Measurements from ENCODE around the gene CENPK.
"Not testable (repeated sequence)": the region's sequence is repeated elsewhere in the genome, so short reads cannot be mapped to it uniquely, and the experiment has no call there.

CENPK gene

GRCh38 chr5:65562731-65563701 lies at the start of gene CENPK, which contains the start of gene PPWD1:
CENPK (minus strand) TSS chr5:65563168; CDS start chr5:65554907, 8,261 bp downstream.
PPWD1 (plus strand) TSS chr5:65563296; CDS start chr5:65563311, 15 bp downstream.
- DNase-seq (ENCODE audit: low read depth in 3 of 3), result peak; percentile 75 to 88 (median 86)

GRCh38 chr5:65612298-65612907 lies 49.4 kb upstream of the CENPK start:
- no peak for DNase-seq (ENCODE audit: low read depth in 3 of 3)

GRCh38 chr5:65611524-65611923 lies 48.6 kb upstream of the CENPK start:
- DNase-seq (ENCODE audit: low read depth in 3 of 3), result no peak

- not testable (repeated sequence) for DNase-seq (ENCODE audit: low read depth in 3 of 3)
Measured at GRCh38 chr5:65601761-65602160, 38.8 kb upstream of the CENPK start.

GRCh38 chr5:65588694-65589093 lies 25.7 kb upstream of the CENPK start:
- DNase-seq (ENCODE audit: low read depth in 3 of 3), result no peak

GRCh38 chr5:65577141-65577540 lies 14.2 kb upstream of the CENPK start:
- DNase-seq (ENCODE audit: low read depth in 3 of 3), result no peak

- no peak for DNase-seq (ENCODE audit: low read depth in 3 of 3)
Measured at GRCh38 chr5:65570598-65571226, 7.7 kb upstream of the CENPK start.

GRCh38 chr5:65566505-65566904 lies 3.5 kb upstream of the CENPK start:
- DNase-seq (ENCODE audit: low read depth in 3 of 3), result no peak

- no peak for DNase-seq (ENCODE audit: low read depth in 3 of 3)
Measured at GRCh38 chr5:65563777-65564176, 809 bp upstream of the CENPK start.

GRCh38 chr5:65556718-65557117 lies 6.2 kb downstream of the CENPK start:
- no peak for DNase-seq (ENCODE audit: low read depth in 3 of 3)

- no peak for DNase-seq (ENCODE audit: low read depth in 3 of 3)
Measured at GRCh38 chr5:65556181-65556580, 6.8 kb downstream of the CENPK start.

GRCh38 chr5:65555287-65555686 lies 7.7 kb downstream of the CENPK start:
- DNase-seq (ENCODE audit: low read depth in 3 of 3), result no peak

- no peak for DNase-seq (ENCODE audit: low read depth in 3 of 3)
Measured at GRCh38 chr5:65553941-65554340, 9.0 kb downstream of the CENPK start.

GRCh38 chr5:65548281-65548680 lies 14.7 kb downstream of the CENPK start:
- no peak for DNase-seq (ENCODE audit: low read depth in 3 of 3)

- no peak for DNase-seq (ENCODE audit: low read depth in 3 of 3)
Measured at GRCh38 chr5:65546141-65546540, 16.8 kb downstream of the CENPK start.

- no peak for DNase-seq (ENCODE audit: low read depth in 3 of 3)
Measured at GRCh38 chr5:65544473-65544872, 18.5 kb downstream of the CENPK start.

- DNase-seq (ENCODE audit: low read depth in 3 of 3), result no peak
Measured at GRCh38 chr5:65539827-65540226, 23.1 kb downstream of the CENPK start.

GRCh38 chr5:65535529-65535987 lies 27.4 kb downstream of the CENPK start:
- DNase-seq (ENCODE audit: low read depth in 3 of 3), result no peak

GRCh38 chr5:65530904-65531303 lies 32.1 kb downstream of the CENPK start:
- no peak for DNase-seq (ENCODE audit: low read depth in 3 of 3)

- DNase-seq (ENCODE audit: low read depth in 3 of 3), result no peak
Measured at GRCh38 chr5:65525726-65526125, 37.2 kb downstream of the CENPK start.

GRCh38 chr5:65512170-65512937 lies 50.6 kb downstream of the CENPK start:
- no peak for DNase-seq (ENCODE audit: low read depth in 3 of 3)

- DNase-seq (ENCODE audit: low read depth in 3 of 3), result no peak
Measured at GRCh38 chr5:65508978-65509377, 54.0 kb downstream of the CENPK start.
